GM12878 (cell line): Measurements from ENCODE around the gene MYBPC2.
"Not testable (repeated sequence)": the region's sequence is repeated elsewhere in the genome, so short reads cannot be mapped to it uniquely, and the experiment has no call there.

Experiments
- POLR2A ChIP-seq: IDR thresholded peaks from 2 replicates; pipeline ENCODE4 v1.6.1; 2011; ENCODE audit warnings: low read depth, mild to moderate bottlenecking, low read length
- POLR2AphosphoS5 ChIP-seq: IDR thresholded peaks from 2 replicates; pipeline ENCODE4 v1.6.1; 2011; ENCODE audit warnings: mild to moderate bottlenecking, low read length, inconsistent platforms
- SP1 ChIP-seq: IDR thresholded peaks from one replicate; pipeline ENCODE4 v1.6.1; 2011; ENCODE audit warnings: low read depth, low read length
- YBX1 ChIP-seq: fragments of 450-650 bp; IDR thresholded peaks from 2 replicates; pipeline ENCODE4 v1.6.1; 2016; ENCODE audit warnings: antibody characterized with exemption
- ZBTB33 ChIP-seq: fragments of 450-650 bp; IDR thresholded peaks from 2 replicates; pipeline ENCODE4 v1.6.1; 2017; ENCODE audit warnings: mild to moderate bottlenecking
- TF ChIP-seq, protein P1 (sequence below), 3 experiments: IDR thresholded peaks in 2 of 3; conservative IDR thresholded peaks in 1 of 3; 2 replicates each; pipeline ENCODE4 v1.5.1; 2011; ENCODE audit warnings: low read depth in 3 of 3, low read length in 3 of 3, mild to moderate bottlenecking in 3 of 3, control low read depth in 2 of 3, moderate library complexity in 2 of 3, inconsistent platforms in 1 of 3, mixed read lengths in 1 of 3; ENCODE audit not compliant: control insufficient read depth in 2 of 3, insufficient read depth in 1 of 3; ENCODE audit errors: extremely low read depth in 1 of 3
- TF ChIP-seq, protein P2 (sequence below): IDR thresholded peaks from 2 replicates; pipeline ENCODE4 v1.6.1; 2012; ENCODE audit warnings: mild to moderate bottlenecking, low read depth, low read length

DNA sequence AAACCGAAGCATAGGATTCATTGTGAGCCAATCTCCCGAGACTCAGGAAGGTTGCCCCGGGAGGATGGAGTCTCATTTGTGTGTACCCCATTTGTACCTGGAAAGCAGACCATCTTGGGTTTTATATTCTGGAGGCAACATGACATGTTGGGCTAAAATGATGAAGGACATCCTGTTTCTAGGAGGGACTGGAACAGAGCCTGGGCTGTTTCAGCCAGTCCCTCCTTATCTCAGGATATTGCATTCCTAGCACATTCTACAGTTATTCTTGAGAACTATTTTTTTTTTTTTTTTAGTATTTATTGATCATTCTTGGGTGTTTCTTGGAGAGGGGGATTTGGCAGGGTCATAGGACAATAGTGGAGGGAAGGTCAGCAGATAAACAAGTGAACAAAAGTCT lies 42.4 kb upstream of the MYBPC2 start:
- not testable (repeated sequence) for TF ChIP-seq POLR2AphosphoS5, POLR2A, SP1, ZBTB33, YBX1
- TF ChIP-seq, protein P1, sequence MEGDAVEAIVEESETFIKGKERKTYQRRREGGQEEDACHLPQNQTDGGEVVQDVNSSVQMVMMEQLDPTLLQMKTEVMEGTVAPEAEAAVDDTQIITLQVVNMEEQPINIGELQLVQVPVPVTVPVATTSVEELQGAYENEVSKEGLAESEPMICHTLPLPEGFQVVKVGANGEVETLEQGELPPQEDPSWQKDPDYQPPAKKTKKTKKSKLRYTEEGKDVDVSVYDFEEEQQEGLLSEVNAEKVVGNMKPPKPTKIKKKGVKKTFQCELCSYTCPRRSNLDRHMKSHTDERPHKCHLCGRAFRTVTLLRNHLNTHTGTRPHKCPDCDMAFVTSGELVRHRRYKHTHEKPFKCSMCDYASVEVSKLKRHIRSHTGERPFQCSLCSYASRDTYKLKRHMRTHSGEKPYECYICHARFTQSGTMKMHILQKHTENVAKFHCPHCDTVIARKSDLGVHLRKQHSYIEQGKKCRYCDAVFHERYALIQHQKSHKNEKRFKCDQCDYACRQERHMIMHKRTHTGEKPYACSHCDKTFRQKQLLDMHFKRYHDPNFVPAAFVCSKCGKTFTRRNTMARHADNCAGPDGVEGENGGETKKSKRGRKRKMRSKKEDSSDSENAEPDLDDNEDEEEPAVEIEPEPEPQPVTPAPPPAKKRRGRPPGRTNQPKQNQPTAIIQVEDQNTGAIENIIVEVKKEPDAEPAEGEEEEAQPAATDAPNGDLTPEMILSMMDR (IDR thresholded peaks at IDR 0.05 in 2 of 3, conservative IDR thresholded peaks at IDR 0.05 in 1 of 3; ENCODE audit: control insufficient read depth in 2 of 3, extremely low read depth in 1 of 3, insufficient read depth in 1 of 3, low read depth in 3 of 3, low read length in 3 of 3): not testable (repeated sequence)
- TF ChIP-seq, protein P2, sequence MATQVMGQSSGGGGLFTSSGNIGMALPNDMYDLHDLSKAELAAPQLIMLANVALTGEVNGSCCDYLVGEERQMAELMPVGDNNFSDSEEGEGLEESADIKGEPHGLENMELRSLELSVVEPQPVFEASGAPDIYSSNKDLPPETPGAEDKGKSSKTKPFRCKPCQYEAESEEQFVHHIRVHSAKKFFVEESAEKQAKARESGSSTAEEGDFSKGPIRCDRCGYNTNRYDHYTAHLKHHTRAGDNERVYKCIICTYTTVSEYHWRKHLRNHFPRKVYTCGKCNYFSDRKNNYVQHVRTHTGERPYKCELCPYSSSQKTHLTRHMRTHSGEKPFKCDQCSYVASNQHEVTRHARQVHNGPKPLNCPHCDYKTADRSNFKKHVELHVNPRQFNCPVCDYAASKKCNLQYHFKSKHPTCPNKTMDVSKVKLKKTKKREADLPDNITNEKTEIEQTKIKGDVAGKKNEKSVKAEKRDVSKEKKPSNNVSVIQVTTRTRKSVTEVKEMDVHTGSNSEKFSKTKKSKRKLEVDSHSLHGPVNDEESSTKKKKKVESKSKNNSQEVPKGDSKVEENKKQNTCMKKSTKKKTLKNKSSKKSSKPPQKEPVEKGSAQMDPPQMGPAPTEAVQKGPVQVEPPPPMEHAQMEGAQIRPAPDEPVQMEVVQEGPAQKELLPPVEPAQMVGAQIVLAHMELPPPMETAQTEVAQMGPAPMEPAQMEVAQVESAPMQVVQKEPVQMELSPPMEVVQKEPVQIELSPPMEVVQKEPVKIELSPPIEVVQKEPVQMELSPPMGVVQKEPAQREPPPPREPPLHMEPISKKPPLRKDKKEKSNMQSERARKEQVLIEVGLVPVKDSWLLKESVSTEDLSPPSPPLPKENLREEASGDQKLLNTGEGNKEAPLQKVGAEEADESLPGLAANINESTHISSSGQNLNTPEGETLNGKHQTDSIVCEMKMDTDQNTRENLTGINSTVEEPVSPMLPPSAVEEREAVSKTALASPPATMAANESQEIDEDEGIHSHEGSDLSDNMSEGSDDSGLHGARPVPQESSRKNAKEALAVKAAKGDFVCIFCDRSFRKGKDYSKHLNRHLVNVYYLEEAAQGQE: not testable (repeated sequence)
